DND-41 (cell line): Measurements from ENCODE around the gene MGAT5.

Source experiments
- ATAC-seq: fragments of 200-7000 bp; cut with Tn5 transposase; 3 replicates; pipeline ENCODE4 v1.9.1; 2021; ENCODE audit warnings: low read depth; ENCODE audit not compliant: insufficient read depth
- DNase-seq: peaks from one replicate; pipeline ENCODE4 v3.0.0-alpha.2; 2020
- H2AFZ ChIP-seq: 2 replicates; pipeline ENCODE4 v1.6.0; 2012; ENCODE audit warnings: low read depth, low read length
- H3K27ac ChIP-seq: 2 replicates; pipeline ENCODE4 v1.5.1; 2012; ENCODE audit warnings: low read length, inconsistent platforms
- H3K27me3 ChIP-seq: fragments of 200-600 bp; sonication (generic); 2 replicates; pipeline ENCODE4 v1.6.0; 2012; ENCODE audit warnings: low read length, mild to moderate bottlenecking, inconsistent platforms; ENCODE audit not compliant: insufficient read depth, poor library complexity
- H3K36me3 ChIP-seq: 2 replicates; pipeline ENCODE4 v1.5.1; 2012; ENCODE audit warnings: low read length, inconsistent platforms; ENCODE audit not compliant: insufficient read depth
- H3K4me1 ChIP-seq: 2 replicates; pipeline ENCODE4 v1.5.1; 2012; ENCODE audit warnings: mild to moderate bottlenecking, low read length; ENCODE audit not compliant: insufficient read depth
- H3K4me2 ChIP-seq: 2 replicates; pipeline ENCODE4 v1.6.0; 2012; ENCODE audit warnings: mild to moderate bottlenecking, moderate library complexity, low read length, inconsistent platforms; ENCODE audit not compliant: insufficient read depth
- H3K4me3 ChIP-seq, 2 experiments: fragments of 200-600 bp in 1 of 2; shearing (Covaris generic) in 1 of 2; 2 replicates each; pipeline ENCODE4 v1.5.1; 2012 to 2016; ENCODE audit warnings: inconsistent platforms in 2 of 2, low read length in 2 of 2, mild to moderate bottlenecking in 2 of 2, low read depth in 1 of 2, moderate library complexity in 1 of 2
- H3K79me2 ChIP-seq: 2 replicates; pipeline ENCODE4 v1.6.0; 2012; ENCODE audit warnings: low read length, inconsistent platforms; ENCODE audit not compliant: insufficient read depth
- H3K9ac ChIP-seq: 2 replicates; pipeline ENCODE4 v1.6.0; 2012; ENCODE audit warnings: low read depth, mild to moderate bottlenecking, inconsistent platforms, low read length, moderate library complexity
- H3K9me3 ChIP-seq: 2 replicates; pipeline ENCODE4 v1.5.1; 2012; ENCODE audit warnings: low read length, moderate library complexity, mild to moderate bottlenecking, inconsistent platforms; ENCODE audit not compliant: insufficient read depth, severe bottlenecking
- H4K20me1 ChIP-seq: 2 replicates; pipeline ENCODE4 v1.6.0; 2012; ENCODE audit warnings: low read length; ENCODE audit not compliant: insufficient read depth
- CTCF ChIP-seq: IDR thresholded peaks from 2 replicates; pipeline ENCODE4 v1.5.1; 2012; ENCODE audit warnings: borderline replicate concordance, low read length, moderate library complexity, mild to moderate bottlenecking; ENCODE audit not compliant: poor library complexity, severe bottlenecking; ENCODE audit errors: extremely low read depth
- EZH2 ChIP-seq: IDR thresholded peaks from 3 replicates; pipeline ENCODE4 v1.6.1; 2012; ENCODE audit warnings: borderline replicate concordance, low read depth, mild to moderate bottlenecking, moderate library complexity, low read length, inconsistent platforms; ENCODE audit not compliant: severe bottlenecking

Gene MGAT5

GRCh38 chr2:134421556-134422328, 167.9 kb downstream of the MGAT5 start:
- Histone ChIP-seq H2AFZ (no peak overlapping the region), H3K36me3 (peaks cover 41% of the 10 kb centered on the region), H3K27me3 (no peaks in the 10 kb centered on the region), H3K9ac (no peak overlapping the region), H3K79me2 (no peaks in the 10 kb centered on the region), H3K27ac (no peak overlapping the region), H3K4me2 (no peak overlapping the region), H3K4me1 (no peaks in the 10 kb centered on the region), H3K4me3 (no peak overlapping the region), H4K20me1 (no peaks in the 10 kb centered on the region), H3K9me3 (no peaks in the 10 kb centered on the region)
- TF ChIP-seq CTCF (no peak), EZH2 (no peak)
- DNase-seq (no peak), ATAC-seq (no peak)

GRCh38 chr2:134425724-134426496, 172.0 kb downstream of the MGAT5 start:
- TF ChIP-seq CTCF (no peak), EZH2 (no peak)
- no peak overlapping the region for H3K27ac ChIP-seq
- peaks cover 48% of the 10 kb centered on the region for H3K36me3 ChIP-seq
- H3K4me3 ChIP-seq: no peak overlapping the region
- H3K27me3 ChIP-seq: no peaks in the 10 kb centered on the region
- no peak overlapping the region for H3K9ac ChIP-seq
- H3K9me3 ChIP-seq: no peaks in the 10 kb centered on the region
- H3K4me2 ChIP-seq: no peak overlapping the region
- no peak overlapping the region for H2AFZ ChIP-seq
- no peak for ATAC-seq
- H3K4me1 ChIP-seq: no peaks in the 10 kb centered on the region
- no peaks in the 10 kb centered on the region for H3K79me2 ChIP-seq
- H4K20me1 ChIP-seq: no peaks in the 10 kb centered on the region
- no peak for DNase-seq

- no peaks in the 10 kb centered on the region for H3K4me1 ChIP-seq
- no peaks in the 10 kb centered on the region for H3K79me2 ChIP-seq
- H3K9me3 ChIP-seq: no peaks in the 10 kb centered on the region
- no peaks in the 10 kb centered on the region for H3K27me3 ChIP-seq
- no peak overlapping the region for H3K9ac ChIP-seq
- no peak for TF ChIP-seq CTCF
- TF ChIP-seq EZH2: no peak
- no peak for DNase-seq
- H2AFZ ChIP-seq: no peak overlapping the region
- H3K4me2 ChIP-seq: no peak overlapping the region
- peaks cover 54% of the 10 kb centered on the region for H3K36me3 ChIP-seq
- H4K20me1 ChIP-seq: no peaks in the 10 kb centered on the region
- no peak for ATAC-seq
- H3K27ac ChIP-seq: no peak overlapping the region
- no peak overlapping the region for H3K4me3 ChIP-seq
These were observed 172.8 kb downstream of the MGAT5 start for GRCh38 chr2:134426721-134427120.
